Progenitor cell of endocrine pancreas (in vitro differentiated cells): ENCODE data around the gene SPAG17. TPM values are rescaled to one million over a fixed set of nuclear protein-coding genes. Genes with fewer than 3 reads are reported as not detected.

Experiments used
- DNase-seq: peaks from one replicate; pipeline ENCODE4 v3.0.0; 2021; ENCODE audit warnings: low spot score; ENCODE audit not compliant: unreplicated experiment
- H3K27ac Mint-ChIP-seq: 2 replicates; pipeline ENCODE4 v1.8.0; 2021; ENCODE audit warnings: mild to moderate bottlenecking, moderate library complexity, mixed read lengths
- H3K27me3 Mint-ChIP-seq: 2 replicates; pipeline ENCODE4 v1.8.0; 2021; ENCODE audit warnings: mixed read lengths
- H3K36me3 Mint-ChIP-seq: 2 replicates; pipeline ENCODE4 v1.8.0; 2022; ENCODE audit warnings: mixed read lengths; ENCODE audit not compliant: insufficient read depth
- H3K4me1 Mint-ChIP-seq: 2 replicates; pipeline ENCODE4 v1.8.0; 2021; ENCODE audit warnings: low read depth, mixed read lengths
- H3K4me3 Mint-ChIP-seq: 2 replicates; pipeline ENCODE4 v1.8.0; 2021; ENCODE audit warnings: low read depth, mild to moderate bottlenecking, moderate library complexity, mixed read lengths
- H3K9me3 Mint-ChIP-seq: 2 replicates; pipeline ENCODE4 v1.8.0; 2021; ENCODE audit warnings: low read depth, mixed read lengths
- long read RNA-seq: library from polyadenylated mRNA; unstranded; transcript quantifications from one replicate; pipeline ENCODE4 v2.0.0, GENCODE V29; 2020
- total RNA-seq: library from RNA; stranded (reverse); gene quantifications from 2 replicates; pipeline ENCODE4 v1.2.1, GENCODE V29; 2021
- TF ChIP-seq, protein P1 (sequence below): fragments of 200-600 bp; sonication (generic); IDR thresholded peaks from one replicate; pipeline ENCODE4 v1.5.0; 2021; ENCODE audit warnings: antibody characterized with exemption, mild to moderate bottlenecking; ENCODE audit not compliant: unreplicated experiment

SPAG17 gene
- 13.4 and 14.9 TPM in 2 replicates for total RNA-seq
- long read RNA-seq, partial matches to known transcripts: 1 of 29 reads
- long read RNA-seq, other reads (novel, unspliced or antisense): 27 of 29 reads

- peak within 1 kb of the TSS; percentile 67 for H3K27ac Mint-ChIP-seq
- H3K9me3 Mint-ChIP-seq: peaks cover 2% of the 10 kb centered on the region
- no peaks in the 10 kb centered on the region for H3K36me3 Mint-ChIP-seq
- H3K27me3 Mint-ChIP-seq: no peaks in the 10 kb centered on the region
- peak; percentile 75 for DNase-seq
- TF ChIP-seq, protein P1, sequence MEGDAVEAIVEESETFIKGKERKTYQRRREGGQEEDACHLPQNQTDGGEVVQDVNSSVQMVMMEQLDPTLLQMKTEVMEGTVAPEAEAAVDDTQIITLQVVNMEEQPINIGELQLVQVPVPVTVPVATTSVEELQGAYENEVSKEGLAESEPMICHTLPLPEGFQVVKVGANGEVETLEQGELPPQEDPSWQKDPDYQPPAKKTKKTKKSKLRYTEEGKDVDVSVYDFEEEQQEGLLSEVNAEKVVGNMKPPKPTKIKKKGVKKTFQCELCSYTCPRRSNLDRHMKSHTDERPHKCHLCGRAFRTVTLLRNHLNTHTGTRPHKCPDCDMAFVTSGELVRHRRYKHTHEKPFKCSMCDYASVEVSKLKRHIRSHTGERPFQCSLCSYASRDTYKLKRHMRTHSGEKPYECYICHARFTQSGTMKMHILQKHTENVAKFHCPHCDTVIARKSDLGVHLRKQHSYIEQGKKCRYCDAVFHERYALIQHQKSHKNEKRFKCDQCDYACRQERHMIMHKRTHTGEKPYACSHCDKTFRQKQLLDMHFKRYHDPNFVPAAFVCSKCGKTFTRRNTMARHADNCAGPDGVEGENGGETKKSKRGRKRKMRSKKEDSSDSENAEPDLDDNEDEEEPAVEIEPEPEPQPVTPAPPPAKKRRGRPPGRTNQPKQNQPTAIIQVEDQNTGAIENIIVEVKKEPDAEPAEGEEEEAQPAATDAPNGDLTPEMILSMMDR: peak; percentile 49
- peaks cover 15% of the 10 kb centered on the region for H3K4me1 Mint-ChIP-seq
- peak within 1 kb of the TSS; percentile 78 for H3K4me3 Mint-ChIP-seq
Observed at GRCh38 chr1:118185084-118185832, at the start of gene SPAG17. SPAG17 (minus strand) TSS chr1:118185228; CDS start chr1:118185157, 71 bp downstream.

DNA sequence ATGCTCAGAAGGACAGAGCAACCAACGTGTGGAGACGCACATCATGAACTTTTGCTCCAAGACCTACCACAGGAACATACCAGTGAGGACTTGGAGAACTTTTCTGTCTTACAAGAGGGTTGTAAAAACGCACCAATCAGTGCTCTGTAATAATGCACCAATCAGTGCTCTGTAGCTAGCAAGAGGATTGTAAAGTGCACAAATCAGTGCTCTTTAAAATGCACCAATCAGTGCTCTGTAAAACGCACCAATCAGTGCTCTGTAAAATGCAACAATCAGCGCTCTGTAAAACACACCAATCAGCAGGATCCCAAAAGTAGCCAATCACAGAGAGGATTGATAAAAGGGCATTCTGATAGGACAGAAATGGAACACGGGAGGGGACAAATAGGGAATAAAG lies 40.4 kb upstream of the SPAG17 start:
- TF ChIP-seq, protein P1: no peak
- Mint-ChIP-seq H3K9me3 (no peaks in the 10 kb centered on the region), H3K27ac (no peak overlapping the region), H3K4me1 (peaks cover 6% of the 10 kb centered on the region), H3K36me3 (no peaks in the 10 kb centered on the region), H3K27me3 (peaks cover 12% of the 10 kb centered on the region), H3K4me3 (no peak overlapping the region)
- no peak for DNase-seq

- TF ChIP-seq, protein P1: peak; percentile 71
Observed at GRCh38 chr1:118223426-118223825, 38.4 kb upstream of the SPAG17 start.

GRCh38 chr1:118219438-118219837 lies 34.4 kb upstream of the SPAG17 start:
- Mint-ChIP-seq H3K27me3 (peaks cover 3% of the 10 kb centered on the region), H3K36me3 (no peaks in the 10 kb centered on the region), H3K9me3 (no peaks in the 10 kb centered on the region), H3K4me1 (peaks cover 6% of the 10 kb centered on the region), H3K4me3 (no peak overlapping the region), H3K27ac (no peak overlapping the region)
- DNase-seq: no peak
- TF ChIP-seq, protein P1: no peak

More at GRCh38 chr1:118223426-118223825, 38.4 kb upstream of the SPAG17 start:
- H3K27ac Mint-ChIP-seq: no peak overlapping the region
- no peaks in the 10 kb centered on the region for H3K36me3 Mint-ChIP-seq
- H3K9me3 Mint-ChIP-seq: no peaks in the 10 kb centered on the region
- DNase-seq: peak; percentile 15
- peaks cover 12% of the 10 kb centered on the region for H3K27me3 Mint-ChIP-seq
- H3K4me3 Mint-ChIP-seq: no peak overlapping the region
- peaks cover 6% of the 10 kb centered on the region for H3K4me1 Mint-ChIP-seq

- Mint-ChIP-seq H3K4me3 (no peak overlapping the region), H3K9me3 (no peaks in the 10 kb centered on the region), H3K36me3 (no peaks in the 10 kb centered on the region), H3K27ac (no peak overlapping the region), H3K27me3 (no peaks in the 10 kb centered on the region), H3K4me1 (peaks cover 1% of the 10 kb centered on the region)
- DNase-seq: no peak
- TF ChIP-seq, protein P1: no peak
Observed at GRCh38 chr1:118217141-118217838, 32.3 kb upstream of the SPAG17 start.
